ENCODE data around the gene PSORS1C2. TPM values are rescaled to one million over a fixed set of nuclear protein-coding genes. Genes with fewer than 3 reads are reported as not detected.
A peak's percentile ranks its signal among the peaks of the same experiment; 100 is the strongest.

Gene PSORS1C2
- total RNA-seq, 1 donor from 2014 or later: not detected

- DNase-seq (ENCODE audit: low spot score in 2 of 2) (no peak), FAIRE-seq (no peak)
Observed at GRCh38 chr6:31144296-31144969, 5.6 kb upstream of the PSORS1C2 start.

DNA sequence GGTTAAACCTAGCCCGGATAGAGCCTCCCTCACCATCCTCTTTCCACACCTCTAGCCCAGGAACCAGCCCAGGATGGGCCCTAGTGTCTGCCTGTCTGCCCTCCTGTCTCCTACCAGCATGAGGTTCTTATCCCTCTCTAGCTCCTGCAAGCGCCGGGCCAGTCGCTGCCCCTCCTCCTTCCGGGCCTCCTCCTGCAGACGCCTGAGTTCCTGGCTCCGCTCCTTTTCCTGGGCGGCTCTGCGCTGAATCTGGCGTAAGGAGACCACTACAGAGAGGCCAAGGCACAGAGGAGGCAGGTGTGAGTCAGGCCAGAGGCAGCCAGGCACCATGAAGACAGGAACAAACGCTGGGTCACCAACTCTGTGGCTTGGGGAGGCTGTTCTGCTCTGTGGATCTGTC, 4.3 kb upstream of the PSORS1C2 start:
- no peak for DNase-seq (ENCODE audit: low spot score in 2 of 2)
- FAIRE-seq: no peak

- FAIRE-seq (no peak), DNase-seq (ENCODE audit: low spot score in 2 of 2) (no peak)
Observed at GRCh38 chr6:31142361-31142761, 3.5 kb upstream of the PSORS1C2 start.

DNA sequence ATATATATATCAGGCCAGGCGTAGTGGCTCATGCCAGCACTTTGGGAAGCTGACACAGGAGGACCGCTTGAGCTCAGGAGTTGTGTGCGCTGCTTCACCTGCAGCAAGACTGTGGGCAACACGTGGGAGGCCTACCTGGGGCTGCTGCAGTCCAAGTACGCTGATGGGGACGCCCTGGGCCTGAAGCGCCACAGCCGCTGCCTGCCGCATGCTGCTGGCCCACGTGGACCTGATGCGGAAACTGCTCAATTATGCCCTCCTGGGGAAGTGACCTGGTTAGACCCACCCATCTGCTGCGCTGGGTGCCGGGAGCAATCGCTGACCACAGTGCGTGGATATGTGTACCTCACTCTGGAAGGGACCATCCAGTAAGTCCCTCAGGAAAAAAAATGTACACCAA, 1.8 kb upstream of the PSORS1C2 start:
- no peak for FAIRE-seq
- no peak for DNase-seq (ENCODE audit: low spot score in 2 of 2)

DNA sequence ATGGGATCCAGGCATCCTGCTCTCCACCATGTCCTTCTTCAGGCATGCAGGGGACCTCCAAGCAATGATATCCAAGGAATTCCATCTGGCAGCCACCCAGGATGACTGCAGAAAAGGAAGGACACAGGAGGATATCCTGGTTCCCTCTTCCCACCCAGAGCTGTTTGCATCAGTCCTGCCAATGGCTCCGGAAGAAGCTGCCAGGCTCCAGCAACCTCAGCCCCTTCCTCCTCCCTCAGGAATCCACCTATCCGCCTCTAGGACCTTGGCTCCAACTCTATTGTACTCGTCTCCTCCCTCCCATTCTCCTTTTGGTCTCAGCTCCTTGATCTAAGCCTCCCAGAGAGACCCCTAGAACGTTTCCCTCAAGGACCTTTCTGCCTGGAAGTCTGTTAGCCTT, 733 bp upstream of the PSORS1C2 start:
- FAIRE-seq: no peak
- no peak for DNase-seq (ENCODE audit: low spot score in 2 of 2)

- FAIRE-seq: no peak
- DNase-seq (ENCODE audit: low spot score in 2 of 2): no peak
Observed at GRCh38 chr6:31135710-31136109, 3.2 kb downstream of the PSORS1C2 start.

DNA sequence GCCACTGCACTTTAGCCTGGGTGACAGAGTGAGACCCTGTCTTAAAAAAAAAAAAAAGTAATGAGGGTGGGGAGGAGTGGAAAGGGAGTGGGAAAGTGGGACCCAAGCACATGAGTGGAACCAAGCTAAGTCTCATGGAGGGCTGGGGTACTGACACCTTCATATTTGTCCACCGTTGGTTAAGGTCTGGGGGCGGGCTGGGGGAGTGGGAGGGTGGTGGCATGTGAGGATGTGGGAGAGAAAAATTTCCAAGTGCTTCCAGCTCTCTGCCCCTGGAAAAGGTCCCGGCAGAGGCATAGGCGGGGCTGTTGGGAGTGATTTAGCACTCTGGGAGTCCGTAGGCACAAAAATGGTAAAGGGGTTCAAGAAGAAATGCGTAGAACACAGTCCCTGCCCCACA, 6.1 kb downstream of the PSORS1C2 start:
- FAIRE-seq: no peak
- DNase-seq (ENCODE audit: low spot score in 2 of 2): no peak

GRCh38 chr6:31131595-31131994, 7.3 kb downstream of the PSORS1C2 start:
- FAIRE-seq: no peak
- no peak for DNase-seq (ENCODE audit: low spot score in 2 of 2)

GRCh38 chr6:31130751-31131150, 8.1 kb downstream of the PSORS1C2 start:
- DNase-seq (ENCODE audit: low spot score in 2 of 2): no peak
- no peak for FAIRE-seq

DNA sequence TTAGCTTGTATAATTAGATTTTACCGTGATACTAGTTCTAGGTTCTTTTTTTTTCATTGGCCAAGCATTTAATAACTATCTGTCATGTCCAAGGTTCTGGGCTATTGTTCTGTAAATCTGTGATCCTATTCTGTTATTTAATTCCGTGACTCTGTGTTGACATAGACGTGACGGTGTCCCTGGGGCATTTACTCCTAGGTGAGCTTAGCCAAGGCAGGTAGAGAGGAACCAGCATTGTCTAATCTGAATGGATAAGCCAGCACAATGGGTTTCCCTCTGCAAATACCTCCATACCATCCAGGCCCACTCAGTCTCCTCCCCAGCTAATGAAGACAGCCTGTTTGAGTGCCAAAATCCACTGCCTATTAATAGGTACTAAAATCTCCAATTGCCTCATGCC, 9.7 kb downstream of the PSORS1C2 start:
- no peak for FAIRE-seq
- DNase-seq (ENCODE audit: low spot score in 2 of 2): no peak

DNA sequence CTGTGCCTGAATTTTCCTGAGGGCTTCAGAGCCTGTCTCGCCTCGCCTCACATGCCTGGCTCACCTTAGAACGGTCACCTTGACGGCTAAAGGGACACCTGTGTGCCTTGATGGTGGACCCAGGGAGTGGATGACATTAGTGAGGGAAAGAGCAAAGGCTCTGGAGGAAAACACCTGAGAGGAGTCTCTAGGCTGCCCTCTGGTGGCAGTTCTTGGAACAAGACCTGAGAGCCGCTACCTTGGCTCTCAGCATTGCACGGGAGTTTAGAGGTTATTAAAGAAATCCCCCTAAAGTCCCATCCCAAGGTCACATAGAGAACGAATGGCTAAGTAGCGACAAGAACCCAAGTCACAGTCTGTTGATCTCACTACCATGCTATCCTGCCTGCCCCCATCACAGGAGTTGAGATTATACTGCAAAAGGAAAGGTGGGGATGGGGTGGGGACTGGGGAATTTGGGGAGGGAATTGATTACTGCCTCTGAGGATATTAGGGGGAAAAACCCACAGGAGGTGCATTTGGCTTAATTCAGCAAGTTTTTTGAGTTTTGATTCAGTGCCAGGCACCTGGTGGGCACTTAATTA, 10.7 kb downstream of the PSORS1C2 start:
- peak in 1 of 2 donors; percentile 67 for DNase-seq (ENCODE audit: low spot score in 2 of 2)
- no peak for FAIRE-seq

- DNase-seq (ENCODE audit: low spot score in 2 of 2): no peak
- no peak for FAIRE-seq
Observed at GRCh38 chr6:31126396-31127175, 12.3 kb downstream of the PSORS1C2 start.

DNA sequence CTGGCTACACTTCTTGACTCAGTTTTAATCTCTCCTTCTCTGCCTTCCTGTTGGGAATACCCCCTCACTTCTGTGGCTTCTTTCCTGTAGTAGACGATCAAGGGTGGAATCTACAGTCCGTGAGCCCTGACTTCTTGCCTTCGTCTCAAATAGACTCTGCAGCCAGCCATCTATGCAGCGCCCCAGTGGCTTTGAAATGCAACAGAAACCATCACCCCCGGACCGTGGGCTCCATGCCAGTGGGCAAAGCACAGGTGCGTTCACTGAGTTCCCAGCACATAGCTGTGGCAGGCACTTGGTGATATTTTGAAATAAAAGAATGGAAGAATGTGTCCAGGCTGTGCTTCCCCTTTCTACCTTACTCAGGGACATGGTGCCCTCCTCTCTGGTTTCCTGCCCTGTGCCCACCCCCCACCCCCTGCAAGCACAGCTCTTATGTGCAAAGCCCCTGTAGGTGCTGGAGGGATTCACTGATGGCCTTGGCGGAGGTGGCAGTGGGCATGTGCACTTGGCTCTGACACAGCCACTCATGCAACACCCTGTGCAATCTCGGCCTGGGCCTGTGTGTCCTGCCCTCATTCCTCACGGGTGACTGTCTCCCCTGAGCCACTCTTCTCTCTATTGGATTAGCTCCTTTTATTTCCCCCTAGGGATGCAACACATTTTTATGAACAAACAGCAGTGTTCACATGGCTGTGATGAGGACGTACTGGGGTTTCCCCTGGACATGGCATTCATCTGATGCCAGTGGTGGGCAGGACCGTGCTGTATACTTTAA, 13.1 kb downstream of the PSORS1C2 start:
- no peak for FAIRE-seq
- no peak for DNase-seq (ENCODE audit: low spot score in 2 of 2)

DNA sequence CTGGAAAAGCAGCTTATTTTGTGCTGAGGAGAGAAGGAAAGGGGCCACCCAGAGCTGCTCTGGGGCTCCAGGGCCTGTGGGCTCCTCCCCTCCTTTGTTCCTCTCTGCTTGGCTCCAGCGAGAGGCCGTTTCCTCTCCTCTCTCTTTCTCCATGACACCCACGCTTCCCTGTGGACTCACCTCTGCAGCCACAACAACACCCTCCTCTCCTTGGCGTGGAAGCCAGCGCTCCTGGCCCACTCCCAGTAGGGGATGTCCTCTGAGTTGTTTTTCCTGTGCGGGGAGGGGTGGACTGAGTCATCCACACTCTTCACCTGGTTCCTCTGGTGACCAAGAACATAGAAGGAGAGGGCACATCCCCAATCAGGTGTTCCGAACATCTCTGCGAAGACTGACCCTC, 13.7 kb downstream of the PSORS1C2 start:
- FAIRE-seq (no peak), DNase-seq (ENCODE audit: low spot score in 2 of 2) (no peak)

- DNase-seq (ENCODE audit: low spot score in 2 of 2): peak in 1 of 2 donors; percentile 51
- FAIRE-seq: no peak
Observed at GRCh38 chr6:31122791-31123706, 15.8 kb downstream of the PSORS1C2 start.

DNA sequence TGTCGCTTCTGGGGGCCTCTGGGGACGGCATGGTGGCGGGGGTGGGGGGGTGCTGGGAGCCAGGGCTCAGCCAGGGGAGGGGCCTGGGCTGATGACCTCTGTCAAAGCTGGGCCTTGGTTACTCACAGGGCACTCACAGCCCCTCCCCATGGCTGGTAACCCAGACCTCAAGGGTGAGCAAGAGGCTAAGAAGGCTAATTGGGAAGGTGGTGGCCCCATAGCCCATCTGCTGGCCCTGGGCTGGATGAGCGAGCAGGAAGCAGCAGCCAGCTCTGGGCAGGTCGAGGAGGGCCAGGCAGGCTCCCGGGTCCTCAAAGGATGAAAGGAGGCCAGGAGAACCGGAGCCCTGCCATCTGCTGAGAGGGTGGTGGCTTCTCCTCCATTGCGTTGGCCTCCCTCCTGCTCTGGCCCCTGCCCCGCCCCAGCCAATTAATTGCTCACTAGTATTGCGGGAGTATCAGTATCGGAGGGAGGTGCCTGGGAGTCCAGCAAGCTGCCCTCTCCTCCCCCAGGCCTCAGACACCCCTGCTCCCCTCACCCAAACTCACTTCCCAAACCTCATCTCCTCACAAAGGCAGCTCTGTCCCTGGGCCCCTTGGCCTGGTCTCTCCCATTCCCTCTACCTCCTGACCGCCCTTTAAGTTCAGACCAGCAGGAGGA, 17.6 kb downstream of the PSORS1C2 start:
- FAIRE-seq: no peak
- DNase-seq (ENCODE audit: low spot score in 2 of 2): no peak

GRCh38 chr6:31120151-31120915, 18.5 kb downstream of the PSORS1C2 start, which contains the start of gene CDSN:
Gene CDSN, minus strand, starts transcription at chr6:31120446. Its CDS starts 27 bp downstream, at chr6:31120419.
- no peak for FAIRE-seq
- DNase-seq (ENCODE audit: low spot score in 2 of 2): no peak

DNA sequence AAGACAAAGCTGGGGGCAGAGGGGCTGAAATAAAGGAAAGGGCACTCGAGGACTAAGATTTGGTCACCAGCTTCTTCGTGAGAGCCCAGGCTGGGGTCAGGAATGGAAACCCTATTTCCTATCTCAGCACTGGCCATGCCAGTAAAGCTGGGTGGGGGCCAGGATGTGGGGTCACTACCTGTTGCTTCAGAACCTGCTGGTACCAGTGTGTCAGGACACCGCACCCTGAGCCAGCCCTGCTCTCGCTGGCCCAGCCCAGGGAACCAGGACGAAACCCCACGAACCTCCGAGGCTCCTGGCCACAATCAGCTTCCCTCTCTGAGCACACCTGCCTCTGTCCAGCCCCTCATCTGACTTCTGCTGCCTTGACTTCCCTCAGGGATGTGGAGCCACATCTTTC, 20.7 kb downstream of the PSORS1C2 start:
- no peak for FAIRE-seq

More for the DNA sequence above, 20.7 kb downstream of the PSORS1C2 start:
- no peak for DNase-seq (ENCODE audit: low spot score in 2 of 2)
